IPS-NIHi7 (cell line): Measurements from ENCODE around the gene GALNT9.
"Not testable (repeated sequence)": the region's sequence is repeated elsewhere in the genome, so short reads cannot be mapped to it uniquely, and the experiment has no call there.

ENCODE experiments used
- DNase-seq: peaks from one replicate; pipeline ENCODE4 v3.0.0; 2012; ENCODE audit warnings: mixed read lengths; ENCODE audit errors: extremely low spot score

Gene GALNT9

GRCh38 chr12:132155771-132156572 is 173.4 kb downstream of the GALNT9 start:
- no peak for DNase-seq

DNA sequence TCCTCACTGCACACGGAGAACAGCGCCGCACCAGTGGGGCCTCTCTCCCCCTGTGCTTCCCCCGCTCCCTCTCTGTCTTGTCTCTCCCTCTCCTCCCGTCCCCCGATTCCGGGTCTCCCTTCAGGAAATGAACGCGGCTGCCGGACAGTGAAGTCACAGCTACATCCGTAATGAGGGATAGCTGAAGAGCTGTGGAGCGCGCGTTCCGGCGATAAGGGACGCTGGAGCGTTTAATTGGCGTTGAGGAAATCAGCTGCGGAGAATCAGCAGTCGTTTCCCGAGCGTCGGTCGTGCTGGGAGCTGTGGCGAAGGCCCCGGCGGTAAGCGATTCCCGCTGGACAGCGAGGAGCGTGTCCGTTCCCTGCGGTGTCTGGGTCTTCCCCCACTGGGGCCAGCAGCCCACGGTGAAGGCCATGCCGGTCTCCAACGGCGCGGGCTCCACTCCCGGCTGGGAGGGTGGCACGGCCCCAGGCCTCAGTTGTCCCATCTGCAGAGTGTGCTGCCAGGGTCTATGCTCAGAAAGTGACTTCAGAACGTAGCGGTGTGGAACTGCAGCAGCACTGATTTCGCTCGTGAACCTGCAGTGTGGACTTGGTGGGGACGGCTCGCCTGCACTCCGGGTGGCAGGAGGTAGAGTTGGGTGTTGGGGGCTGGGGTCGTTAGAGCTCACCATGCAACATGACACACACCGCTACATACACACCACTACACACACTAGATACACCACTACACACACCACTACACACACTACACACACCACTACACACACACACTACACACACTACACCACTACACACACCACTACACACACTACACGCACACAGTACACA is 174.2 kb downstream of the GALNT9 start:
- DNase-seq = no peak

GRCh38 chr12:132154341-132154761 is 175.0 kb downstream of the GALNT9 start:
- no peak for DNase-seq

GRCh38 chr12:132153501-132154340 is 175.7 kb downstream of the GALNT9 start:
- peak; percentile 97 for DNase-seq

DNA sequence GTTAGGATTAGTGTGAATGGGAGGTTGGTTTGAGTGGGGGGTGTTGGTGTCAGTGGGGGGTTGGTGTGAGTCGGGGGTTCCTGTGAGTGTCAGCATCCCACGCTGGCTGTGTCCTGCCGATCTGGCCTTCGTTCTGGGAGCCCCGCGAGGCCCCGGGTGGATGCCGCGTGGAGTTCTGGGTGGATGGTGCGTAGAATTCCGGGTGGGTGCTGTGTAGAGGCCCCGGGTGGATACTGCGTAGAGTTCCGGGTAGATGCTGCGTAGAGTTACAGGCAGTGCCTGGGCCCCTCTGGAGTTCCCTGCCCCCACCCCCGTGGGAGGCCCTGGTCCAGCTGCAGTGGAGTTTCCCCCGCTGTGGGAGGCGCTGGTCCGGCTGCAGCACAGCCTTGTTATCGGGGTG is 176.4 kb downstream of the GALNT9 start:
- no peak for DNase-seq

DNA sequence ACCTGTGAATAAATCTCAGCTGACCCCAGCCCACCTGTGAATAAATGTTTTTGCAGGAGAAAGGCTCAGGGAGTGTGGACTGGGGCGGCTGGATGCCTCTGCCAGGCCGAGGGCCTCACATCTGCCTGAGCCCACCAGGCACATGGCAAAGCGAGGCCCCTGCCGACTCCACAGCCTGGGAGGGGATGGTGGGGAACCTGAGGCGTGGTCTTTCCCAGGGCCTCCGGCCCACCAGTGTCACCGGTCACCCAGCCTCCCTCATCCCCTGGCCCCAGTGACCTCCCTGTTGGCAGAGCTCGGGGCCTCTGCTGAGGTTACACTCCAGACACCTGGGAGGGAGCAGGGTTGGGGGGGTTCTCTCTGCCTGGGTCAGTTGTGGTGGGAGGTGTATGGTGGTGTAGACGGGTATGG is 177.0 kb downstream of the GALNT9 start:
- DNase-seq = no peak

GRCh38 chr12:132151766-132152410 is 177.5 kb downstream of the GALNT9 start:
- DNase-seq = no peak

DNA sequence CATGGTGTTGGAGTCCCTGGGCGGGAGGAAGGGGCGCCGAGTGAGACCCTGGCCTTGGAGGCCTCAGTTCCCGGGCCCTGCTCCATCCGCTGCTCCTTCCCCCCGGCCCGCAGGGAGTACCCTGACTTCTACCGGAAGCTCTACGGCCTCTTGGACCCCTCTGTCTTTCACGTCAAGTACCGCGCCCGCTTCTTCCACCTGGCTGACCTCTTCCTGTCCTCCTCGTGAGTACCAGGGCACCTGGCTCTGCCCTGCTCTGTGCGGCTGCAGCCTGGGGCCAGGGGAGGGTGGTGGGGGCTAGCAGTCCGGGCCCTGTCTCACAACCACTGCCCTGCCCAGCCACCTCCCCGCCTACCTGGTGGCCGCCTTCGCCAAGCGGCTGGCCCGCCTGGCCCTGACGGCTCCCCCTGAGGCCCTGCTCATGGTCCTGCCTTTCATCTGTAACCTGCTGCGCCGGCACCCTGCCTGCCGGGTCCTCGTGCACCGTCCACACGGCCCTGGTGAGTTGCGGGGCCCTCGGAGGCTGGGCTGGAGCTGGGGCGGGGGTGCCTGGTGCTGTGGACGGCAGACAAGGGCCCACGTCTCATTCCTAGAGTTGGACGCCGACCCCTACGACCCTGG is 178.1 kb downstream of the GALNT9 start:
- DNase-seq = no peak

DNA sequence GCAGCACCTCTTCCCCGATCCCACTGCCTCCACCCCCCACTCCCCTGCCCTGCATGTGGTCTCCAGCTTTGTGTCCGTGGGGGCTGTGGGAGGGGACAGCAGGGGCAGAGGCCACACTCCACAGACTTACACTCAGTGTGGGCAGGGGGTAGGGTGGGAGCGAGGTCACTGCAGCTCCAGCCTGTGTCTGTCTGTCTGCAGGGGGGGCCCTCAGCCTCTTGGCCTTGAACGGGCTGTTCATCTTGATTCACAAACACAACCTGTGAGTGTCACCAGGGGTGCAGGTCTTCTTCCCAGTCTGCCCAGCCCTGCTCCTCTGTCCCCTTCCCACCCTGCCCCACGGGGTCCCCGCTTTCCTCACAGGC is 178.6 kb downstream of the GALNT9 start:
- DNase-seq = no peak

DNA sequence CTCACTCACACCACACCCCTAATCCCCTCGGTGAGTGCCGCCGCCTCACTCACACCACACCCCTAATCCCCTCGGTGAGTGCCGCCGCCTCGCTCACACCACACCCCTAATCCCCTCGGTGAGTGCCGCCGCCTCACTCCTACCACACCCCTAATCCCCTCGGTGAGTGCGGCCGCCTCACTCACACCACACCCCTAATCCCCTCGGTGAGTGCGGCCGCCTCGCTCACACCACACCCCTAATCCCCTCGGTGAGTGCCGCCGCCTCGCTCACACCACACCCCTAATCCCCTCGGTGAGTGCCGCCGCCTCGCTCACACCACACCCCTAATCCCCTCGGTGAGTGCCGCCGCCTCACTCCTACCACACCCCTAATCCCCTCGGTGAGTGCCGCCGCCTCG is 179.9 kb downstream of the GALNT9 start:
- not testable (repeated sequence) for DNase-seq

DNA sequence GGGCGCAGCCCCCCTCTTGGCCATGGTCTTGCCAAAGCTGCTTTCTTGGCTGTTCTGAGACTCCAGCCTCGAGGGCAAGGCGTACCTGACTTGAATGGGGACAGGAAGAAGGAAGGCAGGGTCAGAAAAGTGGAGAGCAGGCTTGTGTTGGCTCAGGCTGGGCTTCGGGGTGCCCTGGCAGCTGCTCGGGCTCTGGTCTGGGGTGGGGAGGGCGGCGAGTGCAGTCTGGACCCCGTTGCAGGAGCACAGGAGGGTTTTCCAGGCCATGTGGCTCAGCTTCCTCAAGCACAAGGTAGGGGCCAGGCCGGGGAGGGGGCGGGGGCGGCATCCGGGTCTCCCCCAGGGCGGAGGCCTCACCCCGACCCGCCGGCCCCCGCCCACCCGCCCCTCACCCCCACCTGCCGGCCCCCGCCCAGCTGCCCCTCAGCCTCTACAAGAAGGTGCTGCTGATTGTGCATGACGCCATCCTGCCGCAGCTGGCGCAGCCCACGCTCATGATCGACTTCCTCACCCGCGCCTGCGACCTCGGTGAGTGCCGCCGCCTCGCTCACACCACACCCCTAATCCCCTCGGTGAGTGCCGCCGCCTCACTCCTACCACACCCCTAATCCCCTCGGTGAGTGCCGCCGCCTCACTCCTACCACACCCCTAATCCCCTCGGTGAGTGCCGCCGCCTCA is 180.9 kb downstream of the GALNT9 start:
- no peak for DNase-seq

DNA sequence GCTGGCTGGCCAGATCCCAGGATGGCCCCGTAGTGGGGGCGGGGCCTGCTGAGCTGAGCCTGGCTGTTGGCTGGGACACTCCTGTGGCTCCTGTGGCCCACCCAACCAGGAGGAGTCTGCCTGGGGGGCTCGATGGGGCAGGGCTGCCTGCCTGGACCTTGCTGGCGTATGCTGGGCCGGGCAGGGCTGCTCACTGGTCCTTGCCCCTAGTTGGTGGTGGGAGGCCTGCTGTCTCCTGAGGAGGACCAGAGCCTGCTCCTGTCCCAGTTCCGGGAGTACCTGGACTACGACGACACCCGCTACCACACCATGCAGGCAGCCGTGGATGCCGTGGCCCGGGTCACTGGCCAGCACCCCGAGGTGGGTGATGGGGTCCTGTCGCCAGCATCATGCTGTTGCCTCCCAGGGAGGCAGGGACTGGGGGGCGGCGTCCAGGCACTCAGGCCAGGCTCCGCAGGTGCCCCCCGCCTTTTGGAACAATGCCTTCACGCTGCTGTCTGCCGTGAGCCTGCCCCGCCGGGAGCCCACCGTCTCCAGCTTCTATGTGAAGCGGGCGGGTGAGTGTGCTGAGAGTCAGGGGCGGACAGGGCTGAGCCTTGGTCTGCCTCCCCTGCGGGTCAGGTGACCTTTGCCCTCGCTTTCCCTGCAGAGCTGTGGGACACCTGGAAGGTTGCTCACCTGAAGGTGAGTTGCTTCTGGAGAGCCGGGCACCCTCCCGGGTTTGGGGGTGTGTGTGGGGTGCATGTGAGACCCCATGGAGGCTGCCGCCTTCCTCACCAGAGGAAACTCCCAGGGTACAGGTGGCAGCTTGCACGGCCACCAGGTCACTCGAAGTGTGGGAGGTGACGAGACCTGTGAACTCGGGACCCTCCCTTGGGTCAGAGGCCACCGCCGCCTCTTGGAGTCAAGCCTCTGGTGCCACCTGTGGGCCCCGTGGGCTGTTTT is 181.7 kb downstream of the GALNT9 start:
- DNase-seq = no peak

DNA sequence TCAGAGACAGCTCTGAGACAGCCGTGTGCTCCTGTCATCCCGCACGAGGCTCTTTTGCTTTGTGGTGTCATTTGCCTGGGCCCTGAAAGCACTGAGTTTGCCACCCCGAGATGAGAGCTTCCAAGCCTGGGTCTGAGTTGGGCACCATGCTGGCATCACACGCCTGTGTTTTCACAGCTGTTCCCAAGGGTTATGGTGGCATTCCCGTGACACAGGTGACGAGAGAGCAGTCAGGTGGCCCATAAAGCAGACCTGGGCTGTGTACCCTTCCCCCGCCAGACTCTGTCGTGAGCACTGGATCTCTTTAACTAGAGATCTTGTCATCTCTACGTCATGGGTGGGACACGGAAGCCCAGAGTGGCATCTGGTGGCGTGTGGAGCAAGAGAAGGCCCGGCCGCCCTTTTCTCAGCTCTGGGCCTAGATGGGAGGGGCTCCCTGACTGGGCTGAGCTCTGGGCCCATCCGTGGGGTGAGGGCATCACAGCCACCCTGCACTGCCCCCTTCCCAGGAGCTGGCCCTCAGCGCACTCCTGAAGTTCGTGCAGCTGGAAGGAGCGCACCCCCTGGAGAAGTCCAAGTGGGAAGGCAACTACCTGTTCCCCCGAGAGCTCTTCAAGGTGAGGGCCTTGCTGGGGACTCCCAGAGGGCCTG is 182.5 kb downstream of the GALNT9 start:
- no peak for DNase-seq
